Ovary (tissue), 3 donors: ENCODE data around the gene PDE1A.

Source experiments
- CTCF ChIP-seq, 3 donors: fragments of 450-650 bp in 2 of 3; fragments of 200-600 bp in 1 of 3; IDR thresholded peaks; one replicate each; pipeline versions ENCODE4 v1.5.1 to v1.8.0; 2016 to 2022; ENCODE audit warnings: antibody characterized with exemption in 3 of 3, mild to moderate bottlenecking in 1 of 3
- EP300 ChIP-seq: sonication (generic); formaldehyde crosslinking; IDR thresholded peaks from one replicate; pipeline ENCODE4 v1.6.1; 2017; ENCODE audit warnings: antibody characterized with exemption
- POLR2A ChIP-seq: fragments of 450-650 bp; IDR thresholded peaks from one replicate; pipeline ENCODE4 v1.6.1; 2017; ENCODE audit warnings: antibody characterized with exemption, mild to moderate bottlenecking, moderate library complexity
- donor health status: DM: no; HTN: no; CAD: no.

DNA sequence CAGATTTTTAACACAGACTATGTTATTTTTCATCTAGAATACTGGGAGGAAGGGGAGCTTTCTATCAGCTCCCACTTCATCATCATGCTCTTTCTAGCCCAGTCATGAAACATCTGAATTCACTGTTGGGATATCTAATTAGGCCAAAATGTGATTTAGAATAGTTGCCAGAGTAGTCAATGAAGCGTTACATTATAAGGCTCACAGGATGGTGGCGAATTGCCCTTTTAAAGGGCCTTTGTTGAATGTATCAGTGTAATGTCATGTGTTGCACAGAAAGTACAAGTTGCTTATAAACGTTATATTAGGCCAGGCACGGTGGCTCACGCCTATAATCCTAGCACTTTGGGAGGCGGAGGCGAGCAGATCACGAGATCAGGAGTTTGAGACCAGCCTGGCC, 45.6 kb downstream of the PDE1A start:
- TF ChIP-seq POLR2A (no peak), CTCF (IDR thresholded peaks at IDR 0.05) (no peak), EP300 (no peak)
